NT2/D1 (cell line): ENCODE results near the gene NRP1.
"Not testable (repeated sequence)": the region's sequence is repeated elsewhere in the genome, so short reads cannot be mapped to it uniquely, and the experiment has no call there.

Experiments used
- DNase-seq: peaks from one replicate; pipeline ENCODE4 v3.0.0-alpha.2; 2011; ENCODE audit warnings: low read depth, low spot score
- H3K27me3 ChIP-seq: 2 replicates; pipeline ENCODE4 v1.6.0; 2011; ENCODE audit warnings: mild to moderate bottlenecking; ENCODE audit not compliant: insufficient read length, insufficient read depth
- H3K36me3 ChIP-seq: 2 replicates; pipeline ENCODE4 v1.6.1; 2011; ENCODE audit warnings: mild to moderate bottlenecking, low read length, mixed read lengths; ENCODE audit not compliant: insufficient read depth, insufficient read length
- H3K4me1 ChIP-seq: 2 replicates; pipeline ENCODE4 v1.5.1; 2011; ENCODE audit not compliant: insufficient read depth, insufficient read length
- H3K4me3 ChIP-seq: 2 replicates; pipeline ENCODE4 v1.5.1; 2011; ENCODE audit warnings: low read depth; ENCODE audit not compliant: insufficient read length
- H3K9ac ChIP-seq: 2 replicates; pipeline ENCODE4 v1.6.0; 2011; ENCODE audit warnings: low read depth; ENCODE audit not compliant: insufficient read length
- H3K9me3 ChIP-seq: 2 replicates; pipeline ENCODE4 v1.5.1; 2011; ENCODE audit warnings: mild to moderate bottlenecking, low read length; ENCODE audit not compliant: insufficient read depth
- SUZ12 ChIP-seq: IDR thresholded peaks from 2 replicates; pipeline ENCODE4 v1.6.1; 2011; ENCODE audit not compliant: insufficient read length, insufficient read depth; ENCODE audit errors: extremely low read depth
- YY1 ChIP-seq: IDR thresholded peaks from 2 replicates; pipeline ENCODE4 v1.6.1; 2011; ENCODE audit not compliant: insufficient read length, insufficient read depth
- ZNF274 ChIP-seq: IDR thresholded peaks from 2 replicates; pipeline ENCODE4 v1.6.1; 2011; ENCODE audit warnings: mild to moderate bottlenecking, low read depth, low read length

The NRP1 gene

GRCh38 chr10:33334153-33334804 lies at the start of gene NRP1:
NRP1 (minus strand) TSS chr10:33334667; CDS start chr10:33334382, 285 bp downstream.
- Histone ChIP-seq H3K27me3 (peaks cover 72% of the 10 kb centered on the region), H3K4me1 (no peaks in the 10 kb centered on the region), H3K9ac (peak within 1 kb of the TSS; percentile 72), H3K4me3 (peak within 1 kb of the TSS; percentile 55), H3K36me3 (no peaks in the 10 kb centered on the region), H3K9me3 (no peaks in the 10 kb centered on the region)
- DNase-seq, result no peak
- TF ChIP-seq ZNF274, result no peak
- TF ChIP-seq SUZ12, result no peak
- TF ChIP-seq YY1, result no peak

GRCh38 chr10:33384201-33384600 lies 49.7 kb upstream of the NRP1 start:
- not testable (repeated sequence) for H3K4me3 ChIP-seq, H3K27me3 ChIP-seq, H3K36me3 ChIP-seq, DNase-seq, H3K9ac ChIP-seq, H3K4me1 ChIP-seq, H3K9me3 ChIP-seq

GRCh38 chr10:33382921-33383713 lies 48.6 kb upstream of the NRP1 start:
- no peak overlapping the region for H3K9ac ChIP-seq
- no peak for TF ChIP-seq ZNF274
- no peak overlapping the region for H3K4me3 ChIP-seq
- no peaks in the 10 kb centered on the region for H3K27me3 ChIP-seq
- no peaks in the 10 kb centered on the region for H3K36me3 ChIP-seq
- no peak for DNase-seq
- no peaks in the 10 kb centered on the region for H3K9me3 ChIP-seq
- no peaks in the 10 kb centered on the region for H3K4me1 ChIP-seq

- Histone ChIP-seq H3K9ac (no peak overlapping the region), H3K36me3 (no peaks in the 10 kb centered on the region), H3K4me3 (no peak overlapping the region), H3K27me3 (no peaks in the 10 kb centered on the region), H3K9me3 (no peaks in the 10 kb centered on the region), H3K4me1 (no peaks in the 10 kb centered on the region)
- no peak for DNase-seq
- TF ChIP-seq YY1 (no peak), ZNF274 (no peak), SUZ12 (no peak)
Observed at GRCh38 chr10:33382216-33382600, 47.7 kb upstream of the NRP1 start.

- no peak overlapping the region for H3K4me3 ChIP-seq
- no peaks in the 10 kb centered on the region for H3K9me3 ChIP-seq
- no peaks in the 10 kb centered on the region for H3K4me1 ChIP-seq
- H3K27me3 ChIP-seq, result no peaks in the 10 kb centered on the region
- no peaks in the 10 kb centered on the region for H3K36me3 ChIP-seq
- no peak overlapping the region for H3K9ac ChIP-seq
- DNase-seq, result no peak
- TF ChIP-seq ZNF274 (no peak), SUZ12 (no peak), YY1 (no peak)
Observed at GRCh38 chr10:33381451-33382215, 47.2 kb upstream of the NRP1 start.

GRCh38 chr10:33377658-33378025 lies 43.2 kb upstream of the NRP1 start:
- no peak for DNase-seq
- H3K27me3 ChIP-seq, result no peaks in the 10 kb centered on the region
- no peaks in the 10 kb centered on the region for H3K9me3 ChIP-seq
- no peaks in the 10 kb centered on the region for H3K36me3 ChIP-seq
- no peak for TF ChIP-seq YY1
- no peak for TF ChIP-seq ZNF274
- no peak for TF ChIP-seq SUZ12
- no peak overlapping the region for H3K9ac ChIP-seq
- H3K4me1 ChIP-seq, result no peaks in the 10 kb centered on the region
- no peak overlapping the region for H3K4me3 ChIP-seq

- H3K27me3 ChIP-seq, result no peaks in the 10 kb centered on the region
- no peaks in the 10 kb centered on the region for H3K4me1 ChIP-seq
- H3K4me3 ChIP-seq, result no peak overlapping the region
- H3K9me3 ChIP-seq, result no peaks in the 10 kb centered on the region
- no peaks in the 10 kb centered on the region for H3K36me3 ChIP-seq
- no peak for TF ChIP-seq YY1
- no peak for TF ChIP-seq ZNF274
- TF ChIP-seq SUZ12, result no peak
- H3K9ac ChIP-seq, result no peak overlapping the region
- no peak for DNase-seq
Observed at GRCh38 chr10:33376976-33377657, 42.6 kb upstream of the NRP1 start.
